Measurements from ENCODE around the gene SLC16A7. TPM values are rescaled to one million over a fixed set of nuclear protein-coding genes. Genes with fewer than 3 reads are reported as not detected.

SLC16A7 gene
- total RNA-seq, 4 donors from 2014 or later = 34.7 to 59.4 (median 53.8) TPM

DNA sequence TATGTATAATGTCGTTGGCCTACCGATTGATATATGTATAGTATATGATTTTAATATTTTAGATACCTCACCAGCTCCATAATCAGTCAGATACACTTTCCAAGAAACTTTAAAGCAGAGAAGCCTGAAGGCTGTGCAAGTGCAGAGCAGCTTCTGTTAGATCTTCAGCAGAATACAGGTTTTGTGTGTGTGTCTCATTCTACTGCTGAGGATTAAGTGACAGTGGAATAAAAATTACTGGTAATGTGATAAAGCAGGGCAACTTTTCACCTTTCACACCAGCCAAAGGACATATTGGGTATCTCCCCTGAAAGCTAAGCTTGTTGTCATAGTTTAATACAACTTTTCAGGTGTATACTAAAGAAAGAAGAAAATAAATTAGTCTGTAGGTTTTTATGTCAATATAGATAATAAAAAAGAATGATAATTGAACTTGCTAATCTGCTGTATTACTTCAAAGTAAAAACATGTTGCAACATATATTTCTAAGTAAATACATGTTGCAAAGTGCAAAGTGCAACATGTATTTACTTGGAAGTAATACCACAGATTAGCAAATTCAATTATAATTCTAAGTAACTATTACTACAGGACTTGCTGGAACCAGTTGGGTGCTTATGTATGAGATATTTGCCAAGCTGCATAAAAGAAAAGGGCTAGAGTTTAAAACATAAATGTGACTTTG is 128.3 kb downstream of the SLC16A7 start:
- no peak overlapping the region for H3K27ac ChIP-seq
- TF ChIP-seq POLR2AphosphoS5 (IDR thresholded peaks at IDR 0.05) = no peak
- no peak for TF ChIP-seq CTCF (IDR thresholded peaks at IDR 0.05)
- TF ChIP-seq EP300 (IDR thresholded peaks at IDR 0.05) = no peak
- no peak for TF ChIP-seq POLR2A (IDR thresholded peaks at IDR 0.05)

DNA sequence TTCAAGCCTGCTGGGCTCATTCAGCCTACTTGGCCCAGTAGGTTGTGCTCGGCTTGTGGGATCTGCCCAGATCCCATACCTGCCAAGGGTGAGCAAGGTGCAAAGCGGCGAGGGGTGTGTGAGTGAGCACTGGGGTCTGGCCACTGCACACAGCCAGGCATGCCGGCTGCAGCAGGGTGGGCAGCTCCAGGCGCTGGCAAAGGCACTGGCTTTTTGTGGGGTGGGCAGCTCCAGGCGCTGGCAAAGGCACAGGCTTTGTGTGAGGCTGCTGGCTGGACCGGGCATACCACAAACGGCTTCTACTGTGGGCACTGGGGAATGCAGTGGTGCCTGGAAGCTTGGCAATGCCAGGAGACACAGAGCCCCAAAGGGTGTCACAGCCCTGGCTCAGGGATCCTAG is 137.4 kb downstream of the SLC16A7 start:
- whole genome bisulfite sequencing = 93% methylated on average over 8 of the region's 8 CpGs
- no peak for DNase-seq (ENCODE audit: low spot score in 2 of 2)
- TF ChIP-seq CTCF (IDR thresholded peaks at IDR 0.05) = no peak

More for the DNA sequence above, 128.3 kb downstream of the SLC16A7 start:
- no peak overlapping the region for H3K4me3 ChIP-seq
- no peaks in the 10 kb centered on the region for H3K36me3 ChIP-seq
- H3K4me1 ChIP-seq = peaks cover 9% of the 10 kb centered on the region
- DNase-seq (ENCODE audit: low spot score in 2 of 2) = no peak
- no peaks in the 10 kb centered on the region for H3K9me3 ChIP-seq
- no peaks in the 10 kb centered on the region for H3K27me3 ChIP-seq
- 73% methylated on average over 2 of the region's 2 CpGs for WGBS

DNA sequence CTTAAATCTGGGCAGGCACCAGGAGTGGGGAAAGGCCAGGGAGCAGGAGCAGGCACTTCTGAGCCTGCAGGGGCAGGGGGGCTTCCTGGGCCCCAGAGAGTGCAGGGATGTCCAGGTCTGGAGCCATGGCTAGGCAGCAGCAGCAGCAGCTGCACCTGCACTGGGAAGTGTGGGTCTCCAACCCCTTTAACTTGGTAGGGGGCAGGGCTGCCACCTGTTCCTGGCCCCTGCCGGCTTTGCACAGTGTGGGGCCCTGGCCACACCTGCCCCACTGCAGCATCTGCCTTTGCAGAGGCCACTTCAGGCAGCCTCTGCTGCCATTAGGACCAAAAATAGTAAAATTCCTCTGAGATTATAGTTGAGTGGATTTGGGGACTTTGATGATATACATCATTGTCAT is 138.5 kb downstream of the SLC16A7 start:
- no peak for TF ChIP-seq CTCF (IDR thresholded peaks at IDR 0.05)
- no peak for TF ChIP-seq POLR2A (IDR thresholded peaks at IDR 0.05)
- TF ChIP-seq EP300 (IDR thresholded peaks at IDR 0.05) = no peak
- no peak for TF ChIP-seq POLR2AphosphoS5 (IDR thresholded peaks at IDR 0.05)
- H3K27me3 ChIP-seq = no peaks in the 10 kb centered on the region
- no peak overlapping the region for H3K4me3 ChIP-seq
- peaks cover 26% of the 10 kb centered on the region for H3K4me1 ChIP-seq
- whole genome bisulfite sequencing = 80% methylated on average over 1 of the region's 1 CpG
- no peak overlapping the region for H3K27ac ChIP-seq
- H3K36me3 ChIP-seq = peaks cover 7% of the 10 kb centered on the region
- no peaks in the 10 kb centered on the region for H3K9me3 ChIP-seq
- no peak for DNase-seq (ENCODE audit: low spot score in 2 of 2)

More for the DNA sequence above, 137.4 kb downstream of the SLC16A7 start:
- Histone ChIP-seq H3K27ac (no peak overlapping the region), H3K27me3 (no peaks in the 10 kb centered on the region), H3K36me3 (peaks cover 7% of the 10 kb centered on the region), H3K4me1 (peaks cover 23% of the 10 kb centered on the region), H3K9me3 (no peaks in the 10 kb centered on the region), H3K4me3 (no peak overlapping the region)

DNA sequence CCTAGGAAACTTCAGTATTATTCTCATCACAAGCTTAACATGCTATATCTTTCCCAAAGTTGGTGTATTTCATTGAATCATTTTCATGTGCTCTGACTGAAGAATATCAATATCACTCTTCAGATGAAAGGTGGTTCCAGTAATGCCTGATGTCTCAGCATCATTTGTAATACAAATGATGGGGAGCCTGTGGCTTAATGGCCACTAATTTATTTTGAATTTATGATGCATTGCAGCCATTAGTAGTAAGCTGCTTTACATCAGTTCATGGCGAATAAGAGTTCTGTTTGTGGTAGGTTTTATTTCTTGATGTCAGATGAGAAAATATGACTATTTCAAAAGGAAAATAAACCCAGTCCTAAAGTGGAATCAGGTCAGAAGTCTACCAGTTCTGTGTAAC is 139.4 kb downstream of the SLC16A7 start:
- Histone ChIP-seq H3K9me3 (no peaks in the 10 kb centered on the region), H3K36me3 (peaks cover 7% of the 10 kb centered on the region), H3K27me3 (no peaks in the 10 kb centered on the region), H3K4me1 (peaks cover 26% of the 10 kb centered on the region), H3K27ac (no peak overlapping the region), H3K4me3 (no peak overlapping the region)
- DNase-seq (ENCODE audit: low spot score in 2 of 2) = no peak
- TF ChIP-seq CTCF (IDR thresholded peaks at IDR 0.05) = no peak
- TF ChIP-seq POLR2A (IDR thresholded peaks at IDR 0.05) = no peak
- no peak for TF ChIP-seq EP300 (IDR thresholded peaks at IDR 0.05)
- TF ChIP-seq POLR2AphosphoS5 (IDR thresholded peaks at IDR 0.05) = no peak
- WGBS = 100% methylated on average over 1 of the region's 1 CpG

DNA sequence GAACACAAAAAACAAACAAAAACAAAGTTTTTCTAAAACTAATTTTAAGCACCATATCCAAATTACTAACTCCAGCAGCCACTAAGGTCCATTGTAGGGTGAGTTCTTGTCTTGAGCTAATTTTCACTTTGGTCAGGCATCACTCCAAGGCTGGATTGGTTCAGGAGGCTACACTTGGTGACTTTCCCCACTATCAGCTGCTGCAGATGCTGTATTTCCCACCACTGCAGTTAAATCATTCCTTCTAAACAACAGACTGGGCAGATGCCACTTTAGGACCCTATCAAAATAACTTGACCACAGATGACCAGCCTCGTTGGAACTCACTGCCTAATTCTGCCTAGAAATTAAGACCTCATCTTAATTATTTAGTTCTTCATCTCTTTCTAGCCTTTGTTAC is 140.5 kb downstream of the SLC16A7 start:
- WGBS = 56% methylated on average over 1 of the region's 1 CpG
- no peak for DNase-seq (ENCODE audit: low spot score in 2 of 2)
- TF ChIP-seq CTCF (IDR thresholded peaks at IDR 0.05) = no peak
- TF ChIP-seq POLR2A (IDR thresholded peaks at IDR 0.05) = no peak
- H3K27ac ChIP-seq = no peak overlapping the region
- H3K9me3 ChIP-seq = no peaks in the 10 kb centered on the region
- no peak overlapping the region for H3K4me3 ChIP-seq
- H3K4me1 ChIP-seq = peaks cover 26% of the 10 kb centered on the region
- no peaks in the 10 kb centered on the region for H3K27me3 ChIP-seq
- peaks cover 7% of the 10 kb centered on the region for H3K36me3 ChIP-seq
